Stimulated activated CD4-positive, alpha-beta T cell treated with anti-CD3 and anti-CD28 coated beads, Interleukin-4, amount 100 ng/mL, for 24 hours (primary cell): ENCODE measurements around the gene PKD1L1.

Experiments used
- DNase-seq: peaks from one replicate; pipeline ENCODE4 v3.0.0-alpha.2; 2020

The PKD1L1 gene

DNA sequence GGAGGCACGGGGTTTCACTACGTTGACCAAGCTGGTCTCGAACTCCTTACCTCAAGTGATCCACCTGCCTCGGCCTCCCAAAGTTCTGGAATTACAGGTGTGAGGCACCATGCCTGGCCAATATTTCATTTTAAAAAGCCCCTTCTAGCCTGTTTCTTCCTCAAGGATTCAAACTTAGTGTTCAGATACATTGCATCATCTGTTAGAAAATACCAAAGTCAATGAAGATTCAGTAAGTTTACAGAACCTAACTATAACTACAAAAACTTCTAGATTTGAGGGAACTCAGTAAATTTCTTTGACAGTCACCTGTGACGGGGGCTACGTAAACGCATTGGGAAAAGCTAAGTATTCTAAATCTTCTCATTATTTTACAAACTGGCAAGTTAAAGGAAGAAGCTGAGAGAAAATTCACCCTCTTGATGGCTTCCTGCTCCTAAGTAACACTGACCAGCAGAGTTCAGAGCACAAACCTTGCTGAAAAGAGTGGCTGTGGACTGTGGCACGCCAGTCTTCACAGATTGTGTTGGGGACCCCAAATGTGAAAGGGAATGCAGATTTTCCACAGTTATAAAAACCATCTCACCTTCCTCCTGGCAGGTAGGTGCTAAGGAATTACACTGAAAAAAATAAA is 162.2 kb downstream of the PKD1L1 start:
- no peak for DNase-seq

DNA sequence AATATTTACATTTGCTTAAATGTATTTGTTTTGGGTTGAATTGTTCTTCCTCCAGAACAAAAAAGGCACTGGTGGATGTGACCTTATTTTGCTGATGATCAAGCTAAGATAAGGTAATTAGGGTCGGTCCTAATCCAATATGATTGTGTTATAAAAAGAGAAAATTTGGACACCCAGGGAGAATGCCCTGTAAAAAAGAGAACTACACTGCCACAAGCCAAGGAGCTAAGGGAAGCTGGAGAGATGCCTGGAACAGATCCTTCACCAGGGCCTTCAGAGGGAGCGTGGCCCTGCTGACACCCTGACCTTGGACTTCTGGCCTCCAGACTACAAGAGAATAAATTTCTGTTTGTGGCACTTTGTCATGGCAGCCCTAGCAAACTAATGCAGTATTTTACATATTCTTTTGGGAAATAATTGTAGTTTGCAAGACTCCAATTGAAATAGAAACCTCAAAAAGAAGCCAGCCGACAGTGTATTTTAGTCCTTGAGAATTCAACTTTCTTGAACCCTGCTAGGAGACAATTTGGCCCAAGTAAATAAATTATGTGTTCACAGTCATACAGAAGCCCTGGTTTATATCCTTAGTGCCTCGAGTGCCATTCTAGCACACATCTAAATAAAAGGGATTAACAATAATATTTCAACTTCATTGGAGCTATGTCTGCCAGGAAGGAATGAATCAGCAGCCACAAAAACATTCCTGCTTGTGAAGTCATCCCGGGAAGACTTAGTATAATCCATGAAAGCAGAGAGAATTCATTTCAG is 164.6 kb downstream of the PKD1L1 start:
- DNase-seq = no peak

DNA sequence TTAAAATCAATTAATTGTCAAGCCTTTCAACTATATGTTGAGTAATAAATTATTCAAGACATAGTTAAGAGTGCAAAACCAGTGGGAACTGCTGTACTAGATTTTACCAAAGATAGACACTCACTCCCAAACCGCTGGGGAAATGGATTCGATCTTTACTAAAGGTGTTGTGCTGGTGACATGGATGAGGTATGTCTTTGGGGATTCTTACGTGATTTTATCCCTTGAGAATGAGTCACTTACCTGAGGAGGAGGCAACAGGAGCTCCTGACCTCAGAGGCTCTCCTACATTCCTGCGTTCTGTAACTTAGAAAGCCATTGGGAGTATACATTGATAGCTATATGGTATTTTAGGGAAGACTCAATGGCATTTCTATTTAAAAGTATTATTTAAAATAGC is 165.5 kb downstream of the PKD1L1 start:
- DNase-seq = no peak

DNA sequence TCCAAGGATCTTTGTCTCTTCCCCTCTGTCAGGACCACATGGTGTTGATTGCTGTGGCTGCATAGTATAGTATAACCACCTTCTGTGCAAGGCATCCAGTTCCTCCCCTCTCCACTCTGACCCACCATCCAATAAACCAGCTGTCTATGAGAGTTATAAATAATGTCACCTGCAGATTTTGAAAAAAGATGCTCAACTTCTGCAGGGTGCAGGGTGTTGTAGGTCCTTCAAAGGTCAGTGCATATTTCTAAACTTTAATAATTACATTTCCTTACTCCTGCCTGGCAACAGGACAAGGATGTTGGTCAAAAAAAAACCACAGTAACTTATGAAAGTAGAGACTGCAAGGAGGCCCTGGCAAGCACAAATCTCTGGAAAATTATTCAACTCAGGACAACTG is 166.2 kb downstream of the PKD1L1 start:
- no peak for DNase-seq

DNA sequence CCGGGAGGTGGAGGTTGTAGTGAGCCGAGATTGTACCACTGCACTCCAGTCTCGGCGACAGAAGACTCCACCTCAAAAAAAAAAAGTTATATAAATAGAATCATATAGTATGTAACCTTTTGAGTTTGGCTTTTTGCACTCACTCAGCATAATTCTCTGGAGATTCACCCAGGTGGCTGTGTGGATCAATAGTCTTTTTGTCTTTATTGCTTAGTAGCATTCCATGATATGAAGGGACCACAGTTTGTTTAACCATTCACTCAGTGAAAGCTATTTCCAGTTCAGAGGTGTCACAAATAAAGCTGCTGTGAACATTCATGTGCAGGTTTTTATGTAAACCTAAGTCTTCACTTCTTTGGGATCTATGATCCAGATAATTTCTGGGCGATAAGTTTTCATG is 167.7 kb downstream of the PKD1L1 start:
- no peak for DNase-seq

DNA sequence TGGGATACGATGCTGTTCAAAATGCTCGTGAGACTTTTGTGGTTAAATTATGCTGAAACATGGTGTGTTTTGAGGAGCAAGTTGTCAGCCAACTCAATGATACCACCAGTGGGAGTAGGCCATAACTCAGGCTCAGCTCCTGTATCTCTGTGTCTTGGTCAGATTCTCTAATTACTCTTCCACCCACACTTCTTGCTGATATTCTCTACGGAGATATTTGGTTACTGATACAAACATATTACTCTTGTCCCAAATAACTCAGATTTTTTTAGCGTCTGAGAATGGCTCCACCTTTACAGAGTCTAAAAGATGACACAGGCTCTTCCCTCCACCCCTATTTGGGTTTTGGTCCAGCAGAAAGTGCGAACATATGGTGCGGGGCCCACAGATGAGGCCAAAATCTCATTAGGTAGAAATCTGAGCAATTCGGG is 168.9 kb downstream of the PKD1L1 start:
- DNase-seq = no peak

DNA sequence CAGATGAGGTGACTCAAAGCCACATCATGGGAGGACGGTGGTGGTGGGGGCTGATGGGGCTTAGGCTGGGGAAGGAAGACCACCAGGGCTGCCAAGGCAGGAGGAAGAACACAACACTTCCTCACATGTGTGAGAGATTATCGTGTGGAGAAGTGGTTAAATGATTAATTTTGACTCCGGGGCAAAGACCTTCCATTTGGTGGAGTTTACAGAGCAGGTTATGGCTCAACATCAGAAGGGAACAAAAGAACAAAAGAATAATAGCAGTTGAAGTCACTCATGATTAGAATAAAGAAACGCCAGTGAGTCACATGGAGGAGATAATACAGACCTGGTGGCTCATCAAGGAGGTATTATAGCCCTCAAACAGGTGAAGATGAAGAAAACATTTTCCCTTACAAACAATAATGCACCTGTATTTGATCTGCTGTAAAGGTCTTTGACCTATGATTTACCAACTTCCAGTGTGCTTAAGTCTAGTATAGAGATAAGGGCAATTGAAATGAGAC is 170.1 kb downstream of the PKD1L1 start:
- DNase-seq = no peak

DNA sequence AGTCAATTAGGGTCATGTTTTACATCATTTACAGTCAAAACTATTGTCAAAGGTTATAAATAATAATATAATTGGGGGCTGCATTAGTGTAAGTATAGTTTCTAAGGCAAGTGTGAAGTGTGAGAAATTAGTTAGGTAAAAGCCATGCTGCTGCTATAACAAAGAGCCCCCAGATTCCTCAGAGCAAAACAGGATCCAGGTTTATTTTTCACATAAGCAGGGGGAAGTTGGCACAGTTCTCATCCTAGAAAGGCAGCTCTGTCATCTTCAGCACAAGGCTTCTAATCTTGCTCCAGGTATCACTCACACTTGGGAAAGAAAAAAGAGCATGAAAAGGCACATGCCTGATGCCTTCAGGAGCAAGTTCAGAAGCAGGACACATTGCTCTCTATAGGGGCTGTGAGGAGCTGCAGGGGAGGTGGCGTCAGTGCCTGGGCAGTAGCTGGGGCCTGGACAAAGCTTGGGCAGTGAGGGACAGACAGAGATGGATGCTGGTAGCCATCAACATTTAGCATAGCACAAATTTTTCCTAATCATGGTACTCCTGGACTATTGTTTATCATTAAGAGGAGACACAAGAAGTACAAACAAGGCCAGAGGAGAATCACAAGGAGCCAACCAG is 170.6 kb downstream of the PKD1L1 start:
- DNase-seq = no peak

DNA sequence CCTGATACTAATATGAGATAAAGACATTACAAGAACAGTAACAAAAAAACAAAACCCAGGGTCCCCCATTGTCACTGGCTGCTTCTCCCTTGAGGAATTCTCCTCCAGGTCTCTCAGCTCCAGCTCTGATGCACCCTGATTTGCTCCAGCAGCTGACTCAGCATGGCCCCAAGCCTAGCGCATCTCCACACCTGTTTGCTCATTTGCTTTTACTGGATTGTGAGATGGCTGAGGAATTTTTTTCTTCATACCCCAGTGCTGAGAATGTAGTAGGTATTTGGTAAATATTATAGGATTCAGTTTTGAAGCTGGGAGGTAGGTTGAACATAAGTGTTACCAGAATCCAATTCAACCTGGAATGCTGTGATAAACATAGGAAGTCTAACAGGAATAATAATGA is 171.9 kb downstream of the PKD1L1 start:
- no peak for DNase-seq

DNA sequence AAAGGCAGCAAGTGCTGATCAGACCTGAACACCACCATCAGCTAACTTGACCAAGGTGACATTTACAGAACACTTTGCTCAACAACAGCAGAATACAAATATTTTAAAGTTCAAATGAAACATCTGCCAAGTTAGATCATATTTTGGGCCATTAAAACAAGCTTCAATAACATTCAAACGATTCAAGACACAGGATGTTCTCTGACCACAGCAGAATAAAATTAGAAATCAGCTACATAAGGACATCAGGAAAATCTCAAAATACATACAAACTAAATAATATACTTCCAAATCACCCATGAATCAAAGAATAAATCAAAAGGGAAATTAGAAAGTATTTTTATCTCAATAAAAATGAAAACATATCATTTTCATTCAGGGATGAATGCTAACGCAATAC is 173.0 kb downstream of the PKD1L1 start:
- no peak for DNase-seq

DNA sequence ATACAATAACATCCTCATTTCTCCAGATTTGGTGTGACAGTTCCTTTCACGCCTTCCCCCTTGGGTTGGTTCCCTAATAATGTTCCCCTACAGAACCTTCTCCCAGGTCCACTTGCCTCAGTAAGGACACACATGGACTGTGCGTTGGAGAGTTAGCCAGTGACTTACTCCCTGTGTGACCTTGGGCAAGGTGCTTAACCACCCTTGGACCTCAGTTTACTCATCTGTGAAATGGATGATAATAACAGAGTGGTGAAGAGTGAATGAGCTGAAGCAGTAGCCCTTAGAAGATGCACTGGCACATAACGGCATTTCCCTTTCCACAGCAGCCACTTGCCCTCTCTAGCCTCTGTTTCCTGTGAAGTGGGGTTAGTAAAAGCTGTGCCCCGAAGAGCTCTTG is 175.8 kb downstream of the PKD1L1 start:
- DNase-seq = no peak

DNA sequence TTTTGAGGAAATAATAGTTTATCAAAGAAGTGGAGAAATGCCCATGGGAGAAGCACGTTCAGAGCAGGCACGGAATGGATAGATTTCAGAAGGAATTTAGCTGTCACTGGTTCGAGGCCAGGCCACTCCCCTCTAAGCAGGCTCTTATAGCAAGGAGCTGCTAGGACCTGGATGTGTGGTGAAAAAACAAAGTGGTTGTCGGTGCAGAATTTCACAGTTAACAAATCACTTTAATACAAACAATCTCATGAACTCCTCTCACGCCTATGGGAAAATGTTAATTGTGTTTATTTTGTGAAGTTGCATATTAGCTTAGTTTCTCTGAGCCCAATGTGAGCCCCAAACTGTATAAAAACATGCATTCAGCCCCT is 176.3 kb downstream of the PKD1L1 start:
- no peak for DNase-seq

DNA sequence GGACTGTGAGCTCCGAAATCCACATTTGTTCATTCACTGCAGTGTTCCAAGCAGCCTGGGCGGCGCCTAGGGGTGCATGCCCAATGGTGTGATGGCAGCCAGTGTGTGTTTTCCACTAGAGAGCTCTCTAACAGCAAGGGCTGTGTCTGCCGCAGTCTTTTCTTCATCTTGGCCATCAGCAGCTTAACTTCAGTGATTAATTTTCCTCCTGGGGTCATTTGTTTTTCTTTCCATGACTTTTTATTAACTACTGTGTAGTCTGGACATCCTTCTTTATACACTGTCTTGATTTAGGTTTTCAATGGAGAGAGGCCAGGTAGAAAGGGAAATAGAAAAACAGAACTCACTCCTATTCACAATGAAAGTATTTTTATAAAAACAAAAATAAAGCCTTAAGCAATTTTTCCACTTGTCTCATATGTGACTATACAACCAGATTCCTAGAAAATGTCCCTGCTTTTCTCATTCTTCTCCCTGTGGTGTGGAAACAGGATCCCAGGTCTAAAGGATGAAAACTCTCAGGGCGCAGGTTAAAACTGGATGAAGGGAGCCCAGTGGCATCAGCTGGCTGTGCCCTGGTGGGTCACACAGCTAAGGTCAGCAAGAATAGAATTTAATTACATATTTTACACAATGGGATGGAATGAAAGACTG is 176.8 kb downstream of the PKD1L1 start:
- DNase-seq = no peak

DNA sequence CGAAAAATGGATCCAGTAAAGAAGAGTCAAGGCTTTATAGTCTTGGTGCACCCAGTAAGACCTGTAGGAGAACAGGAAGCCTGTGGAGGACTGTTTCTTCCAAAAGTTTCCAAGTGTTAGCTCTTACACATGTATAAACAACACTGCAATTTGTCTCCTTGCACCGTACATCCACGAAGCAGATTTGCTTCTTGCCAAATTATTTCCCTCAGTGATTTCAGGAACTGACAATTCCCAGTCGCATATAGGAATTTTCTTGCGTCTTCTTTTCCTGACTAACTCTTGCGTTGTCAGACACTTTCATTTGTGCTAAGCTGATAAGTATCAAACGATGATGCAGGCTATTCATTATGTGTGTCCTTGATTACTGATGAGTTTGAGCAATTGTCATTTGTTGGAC is 182.1 kb downstream of the PKD1L1 start:
- DNase-seq = no peak

DNA sequence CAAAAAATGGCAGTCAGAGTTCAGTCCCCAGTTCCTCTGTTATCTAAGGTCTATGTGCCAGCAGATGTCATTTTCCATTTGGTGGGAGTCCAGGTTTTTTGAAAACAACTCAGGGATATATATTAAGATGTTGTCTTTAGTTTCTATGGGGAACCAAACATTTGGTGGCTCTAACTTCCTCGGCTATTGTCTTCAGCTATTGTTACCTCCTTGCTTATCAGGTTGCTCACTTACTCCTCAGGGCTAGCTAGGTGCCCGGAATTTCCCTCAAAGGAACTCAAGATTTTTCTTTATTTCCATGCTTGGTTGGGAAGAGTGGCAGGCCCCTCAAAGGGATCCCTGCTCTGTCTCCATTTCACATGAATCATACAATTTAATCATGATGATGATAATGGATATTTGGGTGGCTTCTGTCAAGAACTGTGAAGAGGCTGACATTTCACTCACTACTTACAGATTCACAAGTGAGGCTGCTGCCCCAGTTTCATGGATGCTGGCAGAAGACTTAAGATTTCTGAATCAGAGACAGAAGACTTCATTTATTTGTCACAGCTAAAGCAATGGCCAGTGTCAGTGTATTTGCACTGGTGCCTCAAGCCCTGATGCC is 182.8 kb downstream of the PKD1L1 start:
- DNase-seq = no peak

DNA sequence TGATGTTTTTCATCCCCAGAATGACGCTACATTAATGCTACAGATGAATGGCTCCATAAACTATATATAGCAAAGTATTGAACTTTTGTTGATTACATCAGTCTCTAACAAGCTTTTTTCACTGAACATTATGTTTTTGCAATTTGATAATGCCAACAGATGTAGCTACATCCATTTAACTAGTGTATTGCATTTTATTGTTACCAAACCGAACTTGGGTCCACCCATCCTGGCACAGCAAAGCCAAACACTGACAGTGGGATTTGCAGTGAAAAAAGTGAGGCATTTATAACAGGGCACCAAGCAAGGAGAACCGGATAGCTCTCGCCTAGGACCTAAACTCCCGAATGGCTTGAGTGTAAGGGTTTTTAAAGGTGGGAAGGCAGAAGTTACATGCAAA is 183.5 kb downstream of the PKD1L1 start:
- no peak for DNase-seq

DNA sequence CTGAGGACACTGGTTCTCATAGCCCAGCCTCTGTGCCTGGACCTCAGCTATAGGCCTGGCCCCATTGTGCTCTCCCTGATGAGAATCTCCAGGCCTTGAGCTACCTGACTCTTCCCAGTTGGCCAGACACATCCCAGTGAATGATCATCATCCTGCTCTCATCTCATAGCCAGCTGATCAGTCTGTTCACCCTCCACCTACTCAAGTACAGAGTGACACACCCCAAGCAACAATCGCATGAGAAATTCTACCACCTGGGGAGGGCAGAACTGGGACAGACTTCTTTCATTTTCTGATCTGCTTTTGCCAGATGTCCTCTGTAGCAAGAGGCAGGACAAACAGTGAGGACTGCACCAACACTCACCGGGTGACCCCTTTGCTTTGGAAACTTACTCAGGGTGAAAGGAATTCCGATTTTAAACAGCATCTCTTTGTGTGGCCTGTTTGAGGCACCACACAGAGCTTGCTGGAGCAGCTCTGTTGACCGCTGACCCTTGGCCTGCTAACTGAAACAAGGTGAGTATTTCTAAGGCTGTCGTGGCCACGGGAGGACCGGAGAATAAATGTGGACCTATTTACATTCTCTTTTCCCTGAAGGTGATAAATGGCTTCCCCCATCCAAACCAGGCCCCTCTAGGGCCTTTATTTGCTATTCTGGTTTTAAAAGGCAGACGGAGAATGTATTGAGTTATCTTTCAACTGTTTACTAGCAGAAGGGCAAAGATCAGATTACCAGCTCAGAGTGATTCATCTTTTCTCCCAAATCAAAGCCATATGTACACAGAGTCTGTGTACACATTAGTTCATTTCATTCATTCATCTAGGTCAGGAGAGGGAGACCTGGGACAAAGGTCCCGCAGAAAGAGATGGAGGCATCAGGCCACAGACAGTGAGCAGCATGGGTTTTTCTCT is 184.9 kb downstream of the PKD1L1 start:
- DNase-seq = no peak

DNA sequence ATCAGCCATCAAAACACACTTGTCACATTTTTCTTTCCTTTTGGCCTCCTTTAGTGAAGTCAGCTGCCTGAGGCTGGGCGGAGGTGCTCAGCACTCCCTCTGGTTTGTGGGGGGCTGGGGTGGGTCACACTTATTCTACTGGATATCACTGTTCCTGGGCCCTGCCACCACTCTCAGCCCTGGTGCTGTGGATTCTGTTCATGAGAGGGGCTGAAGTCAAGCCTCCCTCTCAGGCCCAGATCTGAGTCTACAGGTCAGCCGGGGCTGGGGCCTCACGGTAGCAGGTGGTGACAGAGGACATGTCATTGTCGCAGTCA is 185.6 kb downstream of the PKD1L1 start:
- DNase-seq = no peak

DNA sequence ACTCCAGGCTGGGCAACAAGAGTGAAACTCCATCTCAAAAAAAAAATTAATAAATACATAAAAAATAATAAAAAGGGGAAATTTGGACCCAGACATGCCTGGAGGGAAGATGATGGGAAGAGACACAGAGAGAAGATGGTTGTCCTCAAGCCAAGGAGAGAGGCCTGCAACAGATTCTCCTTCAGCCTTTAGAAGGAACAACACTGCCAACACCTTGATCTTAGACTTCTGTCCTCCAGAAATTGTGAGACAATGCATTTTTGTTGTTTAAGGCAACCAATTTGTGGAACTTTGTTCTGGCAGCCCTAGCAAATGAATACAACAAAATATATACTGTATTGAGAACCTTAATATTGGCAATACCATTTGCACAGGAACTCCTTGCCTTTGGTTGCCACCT is 186.1 kb downstream of the PKD1L1 start:
- DNase-seq = no peak

DNA sequence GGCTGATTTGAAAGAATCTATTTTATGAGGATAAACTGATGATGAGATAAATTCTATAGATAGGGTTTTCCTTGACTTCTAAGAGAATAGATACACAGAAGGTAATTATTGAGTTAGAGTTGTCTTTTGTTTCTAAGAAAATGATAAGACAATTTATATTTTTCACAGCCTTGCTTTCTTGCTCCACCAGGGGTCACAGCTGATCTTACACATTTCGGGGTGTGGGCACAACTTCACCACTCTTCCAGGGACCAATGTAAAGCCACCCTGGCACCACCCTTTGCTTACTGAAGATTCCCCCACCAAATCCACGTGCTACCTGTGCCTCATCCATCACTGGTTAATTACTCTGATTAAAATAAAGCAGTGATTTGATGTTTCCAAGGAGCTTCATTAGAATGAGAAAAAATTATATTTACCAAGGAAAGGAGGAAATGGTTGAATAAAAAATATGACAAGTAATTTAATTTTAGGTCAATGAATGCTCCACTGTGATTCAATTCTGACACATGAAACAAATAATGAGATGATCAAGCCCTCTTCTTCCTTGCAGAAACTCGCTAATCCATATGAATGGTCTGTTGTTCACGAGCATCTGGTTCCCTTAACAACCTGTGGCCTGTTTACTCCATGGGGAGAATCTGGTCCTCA is 189.1 kb downstream of the PKD1L1 start:
- no peak for DNase-seq

DNA sequence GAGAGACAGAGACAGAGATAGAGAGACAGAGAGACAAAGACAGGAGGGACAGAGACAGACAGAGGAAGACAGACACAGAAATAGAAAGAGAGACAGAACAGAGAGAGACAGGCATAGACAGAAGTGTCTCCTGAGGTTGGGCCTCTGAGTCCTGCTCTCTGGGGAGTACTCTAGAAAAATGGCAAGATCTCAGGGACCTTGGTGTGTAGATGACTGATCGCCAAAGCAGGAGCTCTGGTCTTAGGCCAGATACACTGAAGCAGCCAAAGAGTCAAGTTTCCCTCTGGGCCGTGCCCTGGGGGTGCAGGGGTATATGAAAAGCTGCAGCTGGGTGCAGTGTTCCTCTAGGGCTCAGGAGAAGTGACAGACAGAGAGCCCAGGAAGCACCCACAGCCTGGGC is 189.7 kb downstream of the PKD1L1 start:
- DNase-seq = no peak

DNA sequence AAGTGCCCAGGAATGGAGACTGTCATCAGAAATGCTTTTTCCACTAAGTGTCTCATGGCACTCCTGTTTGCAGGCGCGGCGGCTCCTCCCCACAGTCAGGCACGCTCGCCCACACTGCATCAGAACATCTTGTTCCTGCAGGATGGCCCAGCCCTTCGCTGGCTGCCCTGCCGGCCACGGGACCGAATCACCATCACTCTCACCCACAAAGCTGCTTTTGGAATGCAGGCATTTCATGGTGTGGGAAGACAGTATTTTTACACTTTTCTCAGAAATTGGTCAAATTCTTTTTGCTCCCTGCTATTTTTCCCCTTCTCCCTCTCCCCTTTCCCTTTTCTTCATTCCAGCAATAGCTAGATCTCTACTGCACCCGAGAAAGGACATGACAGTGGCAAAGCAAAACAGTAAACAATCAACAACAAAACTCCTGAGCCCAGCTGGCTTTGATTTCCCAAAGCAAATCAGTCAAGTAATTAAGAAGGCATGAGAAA is 190.3 kb downstream of the PKD1L1 start:
- no peak for DNase-seq
